KOPT-K1 (cell line): ENCODE results near the gene IGLL1.
A peak's percentile ranks its signal among the peaks of the same experiment; 100 is the strongest.
"Not testable (repeated sequence)": the region's sequence is repeated elsewhere in the genome, so short reads cannot be mapped to it uniquely, and the experiment has no call there.

Source experiments
- H3K27ac ChIP-seq: fragments of 200-600 bp; sonication (generic); 2 replicates; pipeline ENCODE4 v1.5.1; 2016; ENCODE audit warnings: antibody characterized with exemption, mild to moderate bottlenecking, low read depth, low read length; ENCODE audit not compliant: poor library complexity, severe bottlenecking
- H3K36me3 ChIP-seq: fragments of 200-600 bp; sonication (generic); 2 replicates; pipeline ENCODE4 v1.5.1; 2017; ENCODE audit warnings: antibody characterized with exemption, mild to moderate bottlenecking, low read length, moderate library complexity; ENCODE audit not compliant: insufficient read depth
- H3K9me3 ChIP-seq: fragments of 200-600 bp; sonication (generic); 2 replicates; pipeline ENCODE4 v1.5.1; 2017; ENCODE audit warnings: antibody characterized with exemption, low read length, mild to moderate bottlenecking; ENCODE audit not compliant: insufficient read depth, poor library complexity, severe bottlenecking

The IGLL1 gene

DNA sequence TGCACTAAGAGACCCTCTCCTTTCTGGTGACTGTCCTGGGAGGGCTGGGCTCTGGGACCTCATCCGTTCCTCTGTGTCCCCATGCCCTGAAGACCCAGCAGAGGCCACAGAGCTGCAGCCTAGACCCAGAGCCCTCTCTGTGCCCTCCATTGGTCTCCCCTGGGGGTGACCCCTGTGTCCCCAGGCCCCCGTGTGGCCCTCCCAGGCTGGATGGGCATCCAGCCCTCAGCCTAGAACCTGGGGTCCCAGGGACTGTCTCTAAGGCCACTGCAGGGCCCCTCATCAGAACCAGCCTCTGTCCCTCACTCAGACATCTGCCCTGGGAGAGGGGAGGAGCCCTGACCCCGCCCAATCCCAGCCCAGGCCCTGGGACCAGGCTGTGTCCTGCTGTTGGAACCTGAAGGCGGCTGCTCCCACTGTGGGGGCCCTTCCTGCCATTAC is 5.7 kb downstream of the IGLL1 start:
- peak overlapping the region; percentile 93 for H3K27ac ChIP-seq
- H3K9me3 ChIP-seq, result peaks cover 8% of the 10 kb centered on the region
- peaks cover 31% of the 10 kb centered on the region for H3K36me3 ChIP-seq

GRCh38 chr22:23573701-23574235 is 6.3 kb downstream of the IGLL1 start:
- Histone ChIP-seq H3K36me3 (peaks cover 31% of the 10 kb centered on the region), H3K27ac (peak overlapping the region; percentile 93)
- not testable (repeated sequence) for H3K9me3 ChIP-seq

DNA sequence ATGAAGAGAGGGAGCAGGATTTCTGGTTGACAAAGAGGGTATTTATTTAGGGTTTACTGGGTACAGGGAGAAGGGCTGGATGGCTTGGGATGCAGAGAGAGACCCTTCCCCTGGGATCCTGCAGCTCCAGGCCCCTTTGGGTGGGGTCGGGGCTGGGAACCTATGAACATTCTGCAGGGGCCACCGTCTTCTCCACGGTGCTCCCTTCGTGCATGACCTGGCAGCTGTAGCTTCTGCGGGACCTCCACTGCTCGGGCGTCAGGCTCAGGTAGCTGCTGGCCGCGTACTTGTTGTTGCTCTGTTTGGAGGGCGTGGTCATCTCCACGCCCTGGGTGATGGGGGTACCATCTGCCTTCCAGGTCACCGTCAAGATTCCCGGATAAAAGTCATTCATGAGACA is 7.0 kb downstream of the IGLL1 start:
- Histone ChIP-seq H3K27ac (peak overlapping the region; percentile 11), H3K36me3 (peaks cover 31% of the 10 kb centered on the region)
- H3K9me3 ChIP-seq, result not testable (repeated sequence)

- H3K36me3 ChIP-seq, result peaks cover 31% of the 10 kb centered on the region
- H3K9me3 ChIP-seq, result peaks cover 8% of the 10 kb centered on the region
These were observed 8.6 kb downstream of the IGLL1 start for GRCh38 chr22:23571486-23571885.

GRCh38 chr22:23570681-23571080 is 9.4 kb downstream of the IGLL1 start:
- Histone ChIP-seq H3K27ac (peak overlapping the region; percentile 46), H3K36me3 (peaks cover 31% of the 10 kb centered on the region), H3K9me3 (peaks cover 8% of the 10 kb centered on the region)

More at GRCh38 chr22:23571486-23571885, 8.6 kb downstream of the IGLL1 start:
- peak overlapping the region; percentile 46 for H3K27ac ChIP-seq

DNA sequence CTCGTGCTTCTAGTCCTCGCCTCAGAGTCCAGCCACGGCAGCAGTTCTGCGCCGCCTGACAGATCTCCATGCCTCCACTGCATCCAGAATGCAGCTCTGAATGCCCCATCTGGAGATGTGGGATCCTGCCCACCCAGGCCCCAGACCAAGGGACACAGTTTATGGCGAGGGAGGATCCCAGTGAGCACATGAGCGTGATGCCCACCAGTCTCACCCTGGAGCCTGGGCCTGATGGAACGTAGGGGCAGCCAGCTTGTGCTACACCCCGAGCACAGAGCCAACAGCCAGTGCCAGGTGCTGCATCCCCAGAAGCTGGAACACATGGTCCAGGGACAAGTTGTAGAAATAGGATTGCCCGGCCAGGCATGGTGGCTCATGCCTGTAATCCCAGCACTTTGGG is 10.4 kb downstream of the IGLL1 start:
- H3K9me3 ChIP-seq, result peaks cover 8% of the 10 kb centered on the region
- peak overlapping the region; percentile 30 for H3K27ac ChIP-seq
- H3K36me3 ChIP-seq, result peaks cover 30% of the 10 kb centered on the region

GRCh38 chr22:23569291-23569690 is 10.8 kb downstream of the IGLL1 start:
- peaks cover 8% of the 10 kb centered on the region for H3K9me3 ChIP-seq

GRCh38 chr22:23566705-23567475 is 13.2 kb downstream of the IGLL1 start:
- peak overlapping the region; percentile 65 for H3K27ac ChIP-seq
- peaks cover under 1% of the 10 kb centered on the region for H3K9me3 ChIP-seq
- peaks cover 7% of the 10 kb centered on the region; the same call in 1 of the 2 replicates for H3K36me3 ChIP-seq

More at GRCh38 chr22:23569291-23569690, 10.8 kb downstream of the IGLL1 start:
- H3K27ac ChIP-seq, result peak overlapping the region; percentile 30
- peaks cover 25% of the 10 kb centered on the region for H3K36me3 ChIP-seq

- Histone ChIP-seq H3K27ac (peak overlapping the region; percentile 65), H3K9me3 (no peaks in the 10 kb centered on the region), H3K36me3 (no peaks in the 10 kb centered on the region)
These were observed 14.0 kb downstream of the IGLL1 start for GRCh38 chr22:23565915-23566704.

DNA sequence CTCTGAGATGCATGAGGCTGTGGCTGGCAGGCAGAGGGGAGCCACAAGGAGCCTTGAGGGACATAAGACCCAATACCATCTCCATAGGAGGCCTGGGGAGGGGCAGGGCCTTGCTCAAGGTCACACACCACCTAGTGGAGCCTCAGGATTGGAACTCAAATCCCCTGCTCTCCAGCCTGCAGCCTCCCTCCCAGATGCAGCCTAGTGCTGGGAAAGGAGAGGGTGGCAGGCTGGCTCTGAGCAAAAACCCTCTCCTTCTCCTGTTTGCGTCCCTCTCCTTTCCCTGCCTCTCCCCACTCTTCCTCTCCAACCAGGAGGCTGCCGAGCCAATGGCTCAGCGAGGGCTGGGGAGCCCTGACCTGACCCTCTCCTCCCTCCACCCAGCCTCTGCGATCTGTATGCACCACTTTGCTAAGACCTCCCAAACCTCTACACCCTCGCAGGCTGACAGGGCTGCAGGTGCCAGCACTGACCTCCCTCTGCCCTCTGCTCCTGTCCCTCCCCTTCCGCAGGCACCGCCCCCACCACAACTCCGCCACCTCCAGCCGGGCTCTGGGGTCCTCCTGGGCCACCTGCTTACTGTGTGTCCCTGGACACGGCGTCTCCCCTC is 14.7 kb downstream of the IGLL1 start:
- Histone ChIP-seq H3K9me3 (no peaks in the 10 kb centered on the region), H3K27ac (peak overlapping the region; percentile 65), H3K36me3 (no peaks in the 10 kb centered on the region)

- H3K36me3 ChIP-seq, result no peaks in the 10 kb centered on the region
- H3K9me3 ChIP-seq, result no peaks in the 10 kb centered on the region
- H3K27ac ChIP-seq, result peak overlapping the region; percentile 65
These were observed 15.8 kb downstream of the IGLL1 start for GRCh38 chr22:23564276-23564675.

GRCh38 chr22:23563111-23563510 is 17.0 kb downstream of the IGLL1 start:
- H3K9me3 ChIP-seq, result no peaks in the 10 kb centered on the region
- H3K36me3 ChIP-seq, result no peaks in the 10 kb centered on the region
- H3K27ac ChIP-seq, result no peak overlapping the region

DNA sequence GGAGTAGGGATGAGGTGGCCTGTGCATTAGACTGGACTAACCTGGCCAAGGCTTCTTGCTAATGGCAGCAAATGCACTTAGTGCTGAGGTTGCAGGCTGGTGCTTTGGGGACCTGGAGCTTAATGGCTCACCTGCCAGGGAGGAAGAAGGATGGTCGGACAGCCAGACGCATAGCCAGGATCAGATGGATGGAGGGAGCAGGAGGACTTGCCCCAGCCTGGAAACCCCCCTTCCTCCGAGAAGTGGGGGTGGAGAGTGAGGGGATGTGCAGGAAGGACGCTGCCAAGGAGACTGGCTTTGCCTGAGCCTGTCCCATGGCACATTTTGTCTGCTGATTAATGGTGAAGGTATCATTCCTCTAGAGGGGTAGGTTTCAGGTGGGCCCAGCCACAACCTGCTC is 17.9 kb downstream of the IGLL1 start:
- Histone ChIP-seq H3K36me3 (no peaks in the 10 kb centered on the region), H3K27ac (no peak overlapping the region)

GRCh38 chr22:23561025-23561510 is 19.0 kb downstream of the IGLL1 start:
- H3K27ac ChIP-seq, H3K36me3 ChIP-seq, H3K9me3 ChIP-seq: not testable (repeated sequence)

More for the DNA sequence above, 17.9 kb downstream of the IGLL1 start:
- no peaks in the 10 kb centered on the region for H3K9me3 ChIP-seq

GRCh38 chr22:23560215-23560614 is 19.9 kb downstream of the IGLL1 start:
- H3K27ac ChIP-seq, H3K9me3 ChIP-seq, H3K36me3 ChIP-seq: not testable (repeated sequence)
